Stimulated activated naive B cell treated with anti-CD40 and anti-IgM and Interleukin-4, amounts not matched to agents 10 μg/mL and 1 μg/mL and 100 μg/mL, for 72 hours (primary cell): Measurements from ENCODE around the gene ATR.
A peak's percentile ranks its signal among the peaks of the same experiment; 100 is the strongest.

Source experiments
- ATAC-seq, 2 donors: fragments of 150-1000 bp; cut with Tn5 transposase; replicated peaks; 2 replicates each; pipeline ENCODE4 v1.10.0; 2021; ENCODE audit warnings: moderate library complexity in 1 of 2
- DNase-seq: peaks from one replicate; pipeline ENCODE4 v3.0.0; 2021
- H3K27ac Mint-ChIP-seq: one replicate; pipeline ENCODE4 v1.8.0; 2022; ENCODE audit warnings: mild to moderate bottlenecking, mixed read lengths
- H3K27me3 Mint-ChIP-seq, 2 donors: one replicate each; pipeline ENCODE4 v1.8.0; 2022; ENCODE audit warnings: mixed read lengths in 2 of 2
- H3K36me3 Mint-ChIP-seq, 2 donors: one replicate each; pipeline ENCODE4 v1.8.0; 2022; ENCODE audit warnings: mixed read lengths in 2 of 2, mild to moderate bottlenecking in 1 of 2
- H3K4me1 Mint-ChIP-seq, 2 donors: one replicate each; pipeline ENCODE4 v1.8.0; 2022; ENCODE audit warnings: mixed read lengths in 2 of 2, mild to moderate bottlenecking in 1 of 2
- H3K4me3 Mint-ChIP-seq, 2 donors: one replicate each; pipeline ENCODE4 v1.8.0; 2022; ENCODE audit warnings: mild to moderate bottlenecking in 2 of 2, mixed read lengths in 2 of 2, moderate library complexity in 1 of 2
- H3K9me3 Mint-ChIP-seq, 2 donors: one replicate each; pipeline ENCODE4 v1.8.0; 2022; ENCODE audit warnings: mixed read lengths in 2 of 2, mild to moderate bottlenecking in 1 of 2

Gene ATR

GRCh38 chr3:142523921-142524566 lies 54.5 kb downstream of the ATR start:
- no peaks in the 10 kb centered on the region for H3K4me1 Mint-ChIP-seq
- H3K27me3 Mint-ChIP-seq = no peaks in the 10 kb centered on the region

GRCh38 chr3:142509079-142509478 lies 69.5 kb downstream of the ATR start:
- DNase-seq (no peak), ATAC-seq (no peak)
- Mint-ChIP-seq H3K9me3 (no peaks in the 10 kb centered on the region), H3K4me3 (no peak overlapping the region), H3K4me1 (no peaks in the 10 kb centered on the region), H3K27ac (no peak overlapping the region), H3K36me3 (peaks cover 30 to 38% of the 10 kb centered on the region in 2 donors), H3K27me3 (no peaks in the 10 kb centered on the region)

More at GRCh38 chr3:142523921-142524566, 54.5 kb downstream of the ATR start:
- no peaks in the 10 kb centered on the region for H3K9me3 Mint-ChIP-seq
- peaks cover 27 to 38% of the 10 kb centered on the region in 2 donors for H3K36me3 Mint-ChIP-seq
- DNase-seq (no peak), ATAC-seq (no peak)
- no peak overlapping the region for H3K4me3 Mint-ChIP-seq
- no peak overlapping the region for H3K27ac Mint-ChIP-seq

GRCh38 chr3:142507241-142507640 lies 71.3 kb downstream of the ATR start:
- Mint-ChIP-seq H3K36me3 (peaks cover 37 to 40% of the 10 kb centered on the region in 2 donors), H3K27me3 (no peaks in the 10 kb centered on the region), H3K9me3 (peaks cover 0 to 1% of the 10 kb centered on the region in 2 donors), H3K27ac (no peak overlapping the region), H3K4me3 (no peak overlapping the region), H3K4me1 (no peaks in the 10 kb centered on the region)
- ATAC-seq (no peak), DNase-seq (no peak)

GRCh38 chr3:142502187-142502985 lies 76.1 kb downstream of the ATR start:
- DNase-seq = no peak
- no peak for ATAC-seq
- H3K27ac Mint-ChIP-seq = no peak overlapping the region
- H3K36me3 Mint-ChIP-seq = peaks cover 41 to 51% of the 10 kb centered on the region in 2 donors
- peaks cover 0 to 1% of the 10 kb centered on the region in 2 donors for H3K9me3 Mint-ChIP-seq
- H3K4me3 Mint-ChIP-seq = no peak overlapping the region
- H3K27me3 Mint-ChIP-seq = no peaks in the 10 kb centered on the region
- H3K4me1 Mint-ChIP-seq = peaks cover 2 to 21% of the 10 kb centered on the region in 2 donors

GRCh38 chr3:142501004-142501926 lies 77.3 kb downstream of the ATR start:
- no peak for DNase-seq
- H3K4me1 Mint-ChIP-seq = peaks cover 2 to 21% of the 10 kb centered on the region in 2 donors
- H3K27ac Mint-ChIP-seq = no peak overlapping the region
- no peak for ATAC-seq
- no peaks in the 10 kb centered on the region for H3K27me3 Mint-ChIP-seq
- peaks cover 39 to 47% of the 10 kb centered on the region in 2 donors for H3K36me3 Mint-ChIP-seq
- peaks cover 0 to 1% of the 10 kb centered on the region in 2 donors for H3K9me3 Mint-ChIP-seq
- H3K4me3 Mint-ChIP-seq = no peak overlapping the region

- DNase-seq = no peak
- no peak for ATAC-seq
- Mint-ChIP-seq H3K27ac (no peak overlapping the region), H3K4me3 (no peak overlapping the region), H3K9me3 (peaks cover 0 to 1% of the 10 kb centered on the region in 2 donors), H3K36me3 (peaks cover 37 to 44% of the 10 kb centered on the region in 2 donors), H3K27me3 (no peaks in the 10 kb centered on the region), H3K4me1 (peaks cover 3 to 21% of the 10 kb centered on the region in 2 donors)
Observed at GRCh38 chr3:142500211-142500610, 78.3 kb downstream of the ATR start.

- peak overlapping the region in 1 of 2 donors; percentile 16 for H3K4me3 Mint-ChIP-seq
- H3K36me3 Mint-ChIP-seq = peaks cover 45 to 56% of the 10 kb centered on the region in 2 donors
- peak overlapping the region; percentile 78 for H3K27ac Mint-ChIP-seq
- peak; percentile 1 for DNase-seq
- peaks cover 3 to 21% of the 10 kb centered on the region in 2 donors for H3K4me1 Mint-ChIP-seq
- peaks cover 0 to 1% of the 10 kb centered on the region in 2 donors for H3K9me3 Mint-ChIP-seq
- ATAC-seq = peak; percentile 92 to 94
- no peaks in the 10 kb centered on the region for H3K27me3 Mint-ChIP-seq
Observed at GRCh38 chr3:142498397-142499180, 79.9 kb downstream of the ATR start.

GRCh38 chr3:142497729-142498128 lies 80.8 kb downstream of the ATR start:
- Mint-ChIP-seq H3K36me3 (peaks cover 42 to 55% of the 10 kb centered on the region in 2 donors), H3K9me3 (peaks cover 0 to 1% of the 10 kb centered on the region in 2 donors), H3K27ac (peak overlapping the region; percentile 62), H3K4me3 (no peak overlapping the region), H3K4me1 (peaks cover 3 to 21% of the 10 kb centered on the region in 2 donors), H3K27me3 (no peaks in the 10 kb centered on the region)
- no peak for DNase-seq
- ATAC-seq = no peak

GRCh38 chr3:142495103-142495502 lies 83.4 kb downstream of the ATR start:
- no peak for ATAC-seq
- peaks cover 3 to 11% of the 10 kb centered on the region in 2 donors for H3K4me1 Mint-ChIP-seq
- no peak overlapping the region for H3K4me3 Mint-ChIP-seq
- no peaks in the 10 kb centered on the region for H3K9me3 Mint-ChIP-seq
- no peak overlapping the region for H3K27ac Mint-ChIP-seq
- H3K36me3 Mint-ChIP-seq = peaks cover 37 to 58% of the 10 kb centered on the region in 2 donors
- no peaks in the 10 kb centered on the region for H3K27me3 Mint-ChIP-seq
- DNase-seq = no peak

- H3K27ac Mint-ChIP-seq = no peak overlapping the region
- H3K36me3 Mint-ChIP-seq = peaks cover 42 to 63% of the 10 kb centered on the region in 2 donors
- no peaks in the 10 kb centered on the region for H3K9me3 Mint-ChIP-seq
- no peaks in the 10 kb centered on the region for H3K27me3 Mint-ChIP-seq
- ATAC-seq = no peak
- no peak for DNase-seq
- no peak overlapping the region for H3K4me3 Mint-ChIP-seq
- peaks cover 0 to 1% of the 10 kb centered on the region in 2 donors for H3K4me1 Mint-ChIP-seq
Observed at GRCh38 chr3:142492184-142492583, 86.3 kb downstream of the ATR start.

- peaks cover 0 to 3% of the 10 kb centered on the region in 2 donors for H3K9me3 Mint-ChIP-seq
- ATAC-seq = no peak
- no peaks in the 10 kb centered on the region for H3K27me3 Mint-ChIP-seq
- peaks cover 50 to 65% of the 10 kb centered on the region in 2 donors for H3K36me3 Mint-ChIP-seq
- H3K4me3 Mint-ChIP-seq = no peak overlapping the region
- no peak for DNase-seq
- H3K27ac Mint-ChIP-seq = no peak overlapping the region
- no peaks in the 10 kb centered on the region for H3K4me1 Mint-ChIP-seq
Observed at GRCh38 chr3:142489572-142490323, 88.8 kb downstream of the ATR start.

- Mint-ChIP-seq H3K36me3 (peaks cover 60 to 70% of the 10 kb centered on the region in 2 donors), H3K4me1 (no peaks in the 10 kb centered on the region), H3K4me3 (no peak overlapping the region), H3K9me3 (peaks cover 1 to 3% of the 10 kb centered on the region in 2 donors), H3K27me3 (no peaks in the 10 kb centered on the region), H3K27ac (no peak overlapping the region)
- ATAC-seq (no peak), DNase-seq (no peak)
Observed at GRCh38 chr3:142484912-142485435, 93.6 kb downstream of the ATR start.

- ATAC-seq = no peak
- Mint-ChIP-seq H3K36me3 (peaks cover 50 to 72% of the 10 kb centered on the region in 2 donors), H3K4me3 (no peak overlapping the region), H3K4me1 (no peaks in the 10 kb centered on the region), H3K27me3 (no peaks in the 10 kb centered on the region), H3K27ac (no peak overlapping the region), H3K9me3 (peaks cover 10 to 13% of the 10 kb centered on the region in 2 donors)
- DNase-seq = no peak
Observed at GRCh38 chr3:142481196-142481595, 97.3 kb downstream of the ATR start.
